ENCODE data around the gene GNG8.

Gene GNG8

DNA sequence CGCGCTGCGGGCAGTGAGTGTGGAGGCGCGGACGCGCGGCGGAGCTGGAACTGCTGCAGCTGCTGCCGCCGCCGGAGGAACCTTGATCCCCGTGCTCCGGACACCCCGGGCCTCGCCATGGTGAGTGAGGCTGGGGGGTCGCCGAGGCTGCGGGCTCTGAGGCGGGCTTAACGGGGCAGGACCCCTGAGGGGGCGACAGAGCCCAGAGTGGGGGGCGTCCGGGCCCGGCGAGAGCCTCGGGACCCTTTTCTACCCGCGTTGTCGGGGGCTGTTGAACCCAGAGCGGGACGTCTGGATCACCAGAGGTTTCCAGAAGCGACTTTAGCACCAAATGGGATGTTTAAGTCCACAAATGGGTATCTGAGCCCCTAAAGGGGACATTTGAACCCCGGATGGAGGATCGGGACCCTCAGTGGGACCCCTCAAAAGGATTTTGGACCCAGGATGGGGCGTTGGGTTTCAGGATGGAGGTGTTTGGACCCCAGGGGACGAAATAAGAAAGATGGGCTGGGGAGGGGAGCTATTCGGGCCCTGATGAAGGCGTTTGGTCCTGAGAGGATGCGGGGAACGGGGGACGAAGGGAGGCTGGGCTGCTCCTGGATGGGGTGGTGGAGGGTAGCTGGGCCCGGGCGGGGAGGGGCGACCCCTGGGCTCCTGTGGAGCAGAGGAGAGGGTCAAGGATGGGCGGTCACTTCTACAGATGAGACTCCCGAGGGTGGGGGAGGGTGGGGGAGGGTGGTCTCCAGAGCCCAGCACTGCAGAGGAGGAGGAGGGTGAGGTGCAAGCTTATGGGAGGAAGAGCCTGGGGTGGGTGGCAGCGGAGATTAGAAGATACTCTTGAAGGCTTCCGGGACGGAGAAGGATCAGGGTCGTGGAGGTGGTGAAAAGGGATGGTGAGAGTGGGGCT, 34.4 kb downstream of the GNG8 start, which contains the start of gene CALM3:
Gene CALM3, plus strand, starts transcription at position 13 of the 907 bp plus-strand sequence. Its CDS starts 105 bp downstream, at position 118.
- DNase-seq: no peak

DNA sequence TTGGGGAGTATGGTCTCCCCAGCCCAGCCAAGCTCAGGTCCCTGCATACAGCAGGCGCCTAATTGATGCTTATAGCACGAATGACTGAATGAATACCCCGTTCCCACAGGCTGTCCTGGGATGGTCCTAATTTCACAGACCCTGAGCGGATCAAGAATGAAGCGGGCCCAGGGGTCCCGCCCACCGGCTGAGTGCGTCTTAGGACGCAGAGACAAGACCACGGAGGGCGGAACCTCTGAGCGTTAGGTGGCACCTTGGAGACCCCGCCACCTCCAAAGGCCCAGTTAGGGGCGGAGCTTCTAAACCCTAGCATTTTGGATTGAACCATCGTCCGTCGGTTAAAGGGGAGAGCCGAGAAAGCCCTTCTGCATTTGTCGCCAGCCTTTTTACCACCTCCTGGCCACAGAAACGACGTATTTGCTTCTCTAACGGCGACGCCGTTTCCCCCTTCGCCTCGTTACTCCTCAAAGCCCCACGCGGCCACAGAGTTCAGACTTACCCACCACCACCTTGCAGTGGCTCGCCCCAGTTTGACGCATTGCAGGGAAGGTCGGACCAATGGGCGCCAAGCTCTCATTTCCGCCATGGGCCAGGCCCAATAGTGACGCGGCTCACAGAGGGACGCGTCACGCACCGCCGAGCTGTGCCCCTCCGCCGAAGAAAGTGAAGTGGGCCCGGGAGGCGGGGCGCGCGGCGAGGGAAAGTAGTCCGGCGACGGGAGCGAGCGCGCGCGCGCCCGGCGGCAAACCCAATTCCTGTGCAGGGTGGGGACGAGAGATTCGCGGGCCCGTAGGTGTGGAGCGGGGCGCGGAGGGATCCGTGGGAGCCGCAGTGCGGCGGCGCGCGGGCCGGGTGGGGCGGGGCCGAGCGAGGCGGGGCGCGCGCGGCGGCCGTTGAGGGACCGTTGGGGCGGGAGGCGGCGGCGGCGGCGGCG, 35.4 kb downstream of the GNG8 start:
- DNase-seq: peak; percentile 96

DNA sequence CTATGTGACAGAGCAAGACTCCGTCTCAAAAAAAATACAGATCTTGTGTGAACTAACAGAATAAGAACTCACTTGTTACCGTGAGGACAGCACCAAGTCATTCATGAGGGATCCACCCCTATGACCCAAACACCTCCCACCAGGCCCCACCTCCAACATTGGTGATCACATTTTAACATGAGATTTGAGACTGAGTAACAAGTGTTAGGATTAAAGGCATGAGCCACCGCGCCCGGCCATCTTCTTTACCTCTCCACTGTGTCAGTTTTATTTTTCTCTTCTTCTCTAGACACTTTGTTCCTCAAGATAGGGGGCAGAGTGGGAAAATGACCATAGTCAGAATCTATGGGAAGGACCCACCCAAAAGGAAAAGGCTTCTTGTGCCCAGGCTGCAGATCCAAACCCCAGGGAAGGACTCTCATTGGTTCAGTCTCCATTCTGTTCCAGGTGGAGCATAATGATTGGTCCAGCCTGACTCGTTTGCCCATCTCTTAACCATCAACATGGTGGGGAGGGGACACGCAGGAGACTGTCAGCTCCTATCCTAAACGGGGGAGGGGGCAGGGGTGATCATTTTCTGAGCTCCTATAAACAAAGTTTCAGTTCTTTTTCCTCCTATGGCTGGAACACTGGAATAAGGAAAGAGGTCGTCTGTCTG, 36.2 kb downstream of the GNG8 start:
- no peak for DNase-seq

GRCh38 chr19:46598372-46598917, 37.6 kb downstream of the GNG8 start:
- DNase-seq: no peak

- DNase-seq: no peak
Measured at GRCh38 chr19:46596008-46596407, 40.0 kb downstream of the GNG8 start.

DNA sequence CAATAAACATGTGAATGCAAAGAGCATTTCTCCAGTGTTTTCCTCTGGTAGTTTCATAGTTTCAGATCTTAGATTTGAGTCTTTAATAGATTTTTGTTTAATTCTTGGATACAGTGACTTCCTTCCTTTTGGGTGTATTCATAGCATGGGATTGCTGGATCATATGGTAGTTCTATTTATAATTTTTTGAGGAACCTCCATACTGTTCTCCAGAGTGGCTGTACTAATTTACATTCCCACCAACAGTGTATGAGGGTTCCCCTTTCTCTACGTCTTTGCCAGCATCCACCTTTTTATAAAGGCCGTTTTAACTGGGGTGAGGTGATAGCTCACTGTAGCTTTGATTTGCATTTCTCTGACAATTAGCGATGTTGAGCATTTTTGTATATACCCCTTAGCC, 44.1 kb downstream of the GNG8 start:
- DNase-seq: no peak

- DNase-seq: no peak
Measured at GRCh38 chr19:46591254-46591653, 44.7 kb downstream of the GNG8 start.

DNA sequence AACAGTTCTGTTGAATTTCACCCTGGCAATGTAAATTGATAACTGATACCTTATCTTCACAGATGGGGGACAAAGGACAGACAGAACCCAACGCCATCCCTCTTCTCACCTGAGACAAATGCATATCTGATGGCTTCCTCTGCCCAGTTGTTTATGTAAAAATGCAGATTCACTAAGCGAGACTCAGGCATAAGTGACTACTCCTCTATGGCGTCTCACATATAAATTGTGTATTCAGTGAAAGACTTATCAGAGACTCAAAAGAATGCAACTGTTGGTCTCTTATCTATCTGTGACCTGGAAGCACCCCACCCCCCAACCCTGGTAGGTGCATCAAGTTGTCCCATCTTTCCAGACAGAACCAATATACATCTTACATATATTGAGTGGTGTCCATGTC, 48.1 kb downstream of the GNG8 start:
- no peak for DNase-seq

GRCh38 chr19:46586294-46586693, 49.7 kb downstream of the GNG8 start:
- DNase-seq: no peak

DNA sequence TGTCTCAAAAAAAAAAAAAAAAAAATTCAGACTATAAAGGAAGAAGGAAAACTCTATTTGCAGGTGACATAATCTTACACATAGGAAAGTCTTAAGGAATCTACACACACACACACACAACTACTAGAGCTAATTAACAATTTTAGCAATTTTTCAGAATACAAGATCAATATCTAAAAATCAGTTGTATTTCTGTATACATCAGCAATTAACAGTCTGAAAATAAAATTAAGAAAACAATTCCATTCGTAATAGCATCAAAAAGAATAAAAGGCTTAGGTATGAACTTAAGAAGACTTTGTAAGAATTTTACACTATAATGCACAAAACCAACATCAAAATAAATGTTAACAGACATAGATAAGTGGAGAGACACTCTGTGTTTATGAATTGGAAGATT, 50.5 kb downstream of the GNG8 start:
- DNase-seq: no peak
